GM18507 (cell line): ENCODE results near the gene PRRC1.
A peak's percentile ranks its signal among the peaks of the same experiment; 100 is the strongest.
"Not testable (repeated sequence)": the region's sequence is repeated elsewhere in the genome, so short reads cannot be mapped to it uniquely, and the experiment has no call there.

Source experiments
- DNase-seq: peaks from one replicate; pipeline ENCODE4 v3.0.0; 2011; ENCODE audit warnings: low read depth; ENCODE audit not compliant: insufficient read length; ENCODE audit errors: extremely low spot score
- FAIRE-seq: peaks from 2 replicates; lab custom pipeline; 2011; peaks lifted over from hg19 to GRCh38; lab: Jason Lieb, UNC

The PRRC1 gene

DNA sequence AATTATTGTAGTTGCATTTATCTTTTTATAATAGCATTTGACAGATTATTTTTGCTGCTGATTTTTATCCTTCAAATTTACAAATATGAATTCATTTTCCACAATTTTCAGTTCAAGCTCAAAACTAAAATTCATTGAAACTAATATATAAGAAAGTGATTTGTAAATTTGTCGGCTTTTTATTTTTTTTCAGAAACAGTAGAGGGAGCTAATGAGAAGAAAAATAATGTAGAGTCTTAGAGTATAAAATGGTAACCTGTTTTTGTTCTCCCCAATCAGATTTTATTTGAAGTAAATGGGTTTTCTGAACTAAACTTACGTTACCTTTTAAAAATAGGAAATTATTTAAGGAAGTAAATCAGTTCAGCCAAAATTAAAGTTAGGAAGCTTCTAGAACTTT is 19.2 kb downstream of the PRRC1 start:
- DNase-seq (no peak), FAIRE-seq (peak; percentile 56)

DNA sequence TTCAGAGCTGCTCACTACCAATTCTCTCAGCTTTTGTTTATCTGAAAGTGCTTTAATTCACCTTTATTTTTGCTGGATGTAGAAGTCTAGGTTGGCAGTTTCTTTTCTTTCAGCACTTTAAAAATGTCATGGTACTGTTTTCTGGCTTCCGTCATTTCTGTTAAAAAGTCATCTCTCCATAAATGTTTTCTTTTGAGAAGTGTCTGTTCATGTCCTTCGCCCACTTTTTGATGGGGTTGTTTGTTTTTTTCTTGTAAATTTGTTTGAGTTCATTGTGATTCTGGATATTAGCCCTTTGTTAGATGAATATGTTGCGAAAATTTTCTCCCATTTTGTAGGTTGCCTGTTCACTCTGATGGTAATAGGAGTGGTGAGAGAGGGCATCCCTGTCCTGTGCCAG is 23.1 kb downstream of the PRRC1 start:
- DNase-seq, FAIRE-seq: not testable (repeated sequence)

DNA sequence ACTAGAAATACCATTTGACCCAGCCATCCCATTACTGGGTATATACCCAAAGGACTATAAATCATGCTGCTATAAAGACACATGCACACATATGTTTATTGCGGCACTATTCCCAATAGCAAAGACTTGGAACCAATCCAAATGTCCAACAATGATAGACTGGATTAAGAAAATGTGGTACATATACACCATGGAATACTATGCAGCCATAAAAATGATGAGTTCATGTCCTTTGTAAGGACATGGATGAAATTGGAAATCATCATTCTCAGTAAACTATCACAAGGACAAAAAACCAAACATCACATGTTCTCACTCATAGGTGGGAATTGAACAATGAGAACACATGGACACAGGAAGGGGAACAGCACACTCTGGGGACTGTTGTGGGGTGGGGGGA is 27.8 kb downstream of the PRRC1 start:
- not testable (repeated sequence) for DNase-seq, FAIRE-seq

DNA sequence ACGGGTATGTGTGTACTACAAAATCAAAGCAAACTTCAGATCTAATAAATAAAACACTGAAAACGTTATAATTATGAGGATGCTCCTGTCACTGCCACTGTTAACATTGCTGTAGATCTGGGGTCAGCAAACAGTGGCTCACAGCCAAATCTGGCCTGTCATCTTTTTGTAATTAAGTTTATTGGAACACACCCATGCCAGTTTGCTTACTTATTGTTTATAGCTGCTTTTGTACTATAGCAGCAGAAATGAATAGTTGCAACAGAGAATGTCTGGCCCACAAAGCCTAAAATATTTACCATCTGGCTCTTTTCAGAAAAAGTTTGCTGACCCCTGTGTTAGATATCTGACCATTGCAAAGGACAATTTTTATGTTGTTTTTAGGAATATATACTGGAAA is 32.1 kb downstream of the PRRC1 start:
- FAIRE-seq (no peak), DNase-seq (no peak)

DNA sequence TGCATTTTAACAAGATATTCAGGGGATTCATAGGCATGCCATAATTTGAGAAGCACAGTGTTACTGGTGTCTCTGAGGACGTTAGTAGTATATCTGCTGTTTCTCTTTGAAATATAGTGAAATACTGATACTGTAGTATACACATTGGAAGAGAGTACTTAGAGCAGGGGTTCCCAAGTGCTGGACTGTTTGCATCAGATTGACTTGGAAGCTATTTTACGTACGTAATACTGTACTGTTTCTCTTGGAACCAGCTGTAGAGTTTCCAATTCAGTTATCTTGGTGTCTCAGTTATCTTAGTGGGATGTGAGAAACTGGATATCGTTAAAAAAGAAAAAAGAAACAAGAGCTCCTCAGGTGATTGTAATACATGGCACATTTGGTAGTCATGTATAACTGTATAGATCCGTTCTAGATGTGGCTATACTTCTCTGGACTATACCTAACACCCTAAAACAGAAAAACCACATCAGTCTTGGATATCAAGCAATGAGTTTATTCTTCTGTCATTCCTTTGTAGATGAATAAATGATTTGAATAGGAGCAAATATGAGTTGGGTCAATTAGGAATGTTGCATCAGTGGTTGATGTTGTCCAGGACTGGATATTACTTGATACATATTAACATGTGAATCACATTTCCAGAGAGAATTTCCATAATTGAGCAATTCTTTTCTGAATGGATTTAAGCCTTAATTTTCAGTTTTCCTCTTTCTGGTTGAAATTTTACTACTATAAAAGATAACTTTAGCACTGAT is 33.4 kb downstream of the PRRC1 start:
- no peak for FAIRE-seq
- DNase-seq, result no peak

DNA sequence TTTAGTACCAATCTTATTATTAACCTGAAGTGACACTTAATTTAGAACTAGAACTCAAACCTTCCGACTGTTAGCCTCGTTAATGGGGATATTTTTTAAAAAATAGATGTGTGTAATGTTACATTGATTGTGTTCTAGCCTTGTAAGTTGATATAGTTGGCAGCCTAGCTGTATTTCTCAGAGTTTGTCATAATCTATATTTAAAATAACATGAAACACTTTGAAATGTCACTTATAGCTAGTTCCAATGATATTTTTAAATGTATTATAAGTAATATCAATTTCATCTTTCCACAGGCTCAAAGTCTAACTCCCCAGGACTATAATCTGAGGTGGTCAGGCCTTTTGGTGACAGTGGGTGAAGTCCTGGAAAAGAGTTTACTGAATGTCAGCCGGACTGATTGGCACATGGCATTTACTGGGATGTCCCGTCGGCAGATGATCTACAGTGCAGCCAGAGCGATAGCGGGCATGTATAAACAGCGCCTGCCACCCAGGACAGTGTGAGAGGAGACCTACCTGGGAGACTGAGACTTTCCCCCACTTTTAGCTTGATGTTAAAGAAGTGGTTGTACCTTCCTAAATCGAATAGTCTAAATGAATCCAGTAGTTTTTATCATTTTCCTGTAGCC is 34.1 kb downstream of the PRRC1 start:
- FAIRE-seq (no peak), DNase-seq (no peak)

DNA sequence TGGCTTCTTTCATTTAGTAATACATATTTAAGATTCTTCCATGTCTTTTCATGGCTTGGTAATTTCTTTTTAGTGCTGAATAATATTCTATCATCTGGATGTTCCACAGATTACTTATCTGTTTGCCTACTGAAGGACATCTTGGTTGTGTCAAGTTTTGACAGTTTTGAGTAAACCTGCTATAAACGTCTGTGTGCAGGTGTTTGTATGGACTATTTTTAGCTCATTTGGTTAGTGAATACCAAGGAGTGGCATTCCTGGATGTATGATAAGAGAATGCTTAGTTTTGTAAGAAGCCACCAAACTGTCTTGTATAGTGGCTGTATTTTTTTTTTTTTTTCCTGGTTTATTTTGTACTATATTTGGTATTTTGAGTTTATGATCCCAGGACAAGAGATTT is 38.4 kb downstream of the PRRC1 start:
- DNase-seq (no peak), FAIRE-seq (peak; percentile 45)

DNA sequence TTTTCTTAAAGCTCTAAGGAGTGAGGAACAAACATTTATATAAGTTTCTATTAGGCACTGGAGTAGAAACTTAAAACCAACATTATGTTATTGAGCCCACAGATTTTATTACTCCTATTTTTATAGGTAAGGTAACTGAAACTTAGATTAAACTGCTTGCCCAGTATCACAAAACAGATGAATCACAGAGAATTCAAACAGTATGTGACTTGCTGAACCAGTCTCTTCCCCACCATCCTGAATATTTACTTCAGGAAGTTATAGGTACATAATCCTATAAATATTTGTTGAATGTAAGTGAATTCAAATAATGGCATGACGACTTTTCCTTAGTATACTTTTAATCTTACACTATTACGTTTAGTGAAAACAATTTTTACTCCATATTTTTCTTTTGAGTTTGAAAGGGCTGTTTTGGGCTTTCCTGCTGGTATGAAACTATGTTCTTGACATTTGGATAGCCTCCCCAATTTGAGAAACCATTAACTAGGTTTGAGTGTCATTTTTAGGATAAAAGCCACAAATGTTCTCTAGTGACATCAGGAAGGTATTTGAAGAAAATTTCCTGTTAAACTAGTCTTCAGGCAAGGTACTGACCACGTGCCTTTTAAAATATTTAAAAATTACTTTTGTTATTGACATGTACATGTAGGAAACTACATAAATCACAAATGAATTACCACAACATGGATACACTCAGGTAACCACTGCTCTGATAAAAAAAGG is 39.3 kb downstream of the PRRC1 start:
- FAIRE-seq, result no peak
- DNase-seq, result no peak

DNA sequence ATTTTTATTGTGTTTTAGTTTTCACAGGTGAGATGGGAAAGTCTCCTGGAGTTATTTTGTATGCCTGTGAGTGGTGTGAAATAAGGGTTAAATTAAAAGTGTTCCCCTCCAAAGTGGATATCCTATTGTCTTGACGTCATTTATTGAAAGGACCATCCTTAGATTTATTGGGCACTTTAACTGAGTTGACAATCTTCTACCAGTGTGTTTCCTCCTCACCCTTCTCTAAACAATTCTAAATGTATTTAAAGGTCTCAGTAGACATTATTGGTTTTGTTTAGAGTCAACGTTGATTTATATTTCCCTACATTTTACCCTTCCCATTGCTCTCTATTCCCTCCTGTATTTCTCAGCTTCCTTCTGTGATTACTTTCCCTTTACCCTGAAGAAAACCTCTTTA is 40.8 kb downstream of the PRRC1 start:
- DNase-seq, result no peak
- FAIRE-seq, result no peak

DNA sequence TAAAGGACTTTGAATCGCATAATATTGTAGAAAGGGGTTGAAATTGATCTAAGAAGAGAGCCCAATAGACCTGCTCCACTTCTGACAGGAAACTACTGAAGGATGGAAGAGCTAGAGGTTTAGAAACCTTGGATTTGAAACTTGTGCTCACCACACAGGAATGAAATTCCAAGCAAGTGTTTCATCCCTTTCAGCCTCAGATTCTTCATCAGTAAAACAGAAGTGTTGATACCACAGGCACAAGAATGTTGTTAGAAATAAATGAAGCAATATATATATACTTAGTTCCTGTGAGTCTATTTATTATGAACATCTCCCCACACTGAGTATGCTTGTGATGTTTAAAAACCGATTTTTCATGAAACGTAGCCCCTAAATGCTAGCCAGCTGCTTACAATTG is 43.8 kb downstream of the PRRC1 start:
- FAIRE-seq, result no peak

DNA sequence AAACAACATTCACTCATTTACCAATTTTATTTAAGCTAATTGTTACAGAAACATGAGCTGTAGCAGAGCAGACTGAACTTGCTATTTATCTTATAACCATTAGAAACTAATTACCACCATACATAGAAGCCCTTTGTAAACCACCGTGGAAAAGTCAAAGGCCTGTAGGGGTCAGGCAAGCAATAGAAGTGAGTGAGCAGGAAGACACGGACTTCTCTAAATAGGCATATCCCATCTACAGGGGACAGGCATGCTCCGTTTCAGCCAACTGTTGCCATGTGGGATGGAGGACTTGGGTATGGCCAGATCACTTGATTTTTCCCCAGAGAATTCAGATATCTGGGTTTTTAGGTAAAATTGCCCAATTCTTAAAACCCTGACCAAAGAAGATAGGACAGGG is 44.8 kb downstream of the PRRC1 start:
- FAIRE-seq (peak; percentile 53), DNase-seq (no peak)

More for the DNA sequence above, 43.8 kb downstream of the PRRC1 start:
- no peak for DNase-seq

DNA sequence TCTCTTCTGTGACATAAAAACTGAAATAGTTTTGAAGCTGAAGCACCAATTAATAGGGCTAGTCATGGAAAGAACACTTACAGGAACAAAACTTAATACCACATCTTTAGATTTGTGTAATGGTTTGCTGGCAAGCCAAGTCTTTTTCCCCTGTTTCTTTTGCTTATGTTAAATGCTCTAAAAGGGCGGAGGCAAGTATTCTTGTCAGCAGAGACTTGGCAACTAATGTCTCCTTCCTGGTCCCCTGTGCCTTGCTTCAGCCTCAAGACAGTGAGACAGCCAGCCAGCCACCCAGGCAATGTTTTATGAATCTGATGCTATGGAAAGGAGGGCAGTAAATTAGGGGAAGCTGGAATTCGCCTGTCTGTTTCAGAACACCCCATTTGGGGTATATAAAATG is 45.7 kb downstream of the PRRC1 start:
- FAIRE-seq, result no peak

DNA sequence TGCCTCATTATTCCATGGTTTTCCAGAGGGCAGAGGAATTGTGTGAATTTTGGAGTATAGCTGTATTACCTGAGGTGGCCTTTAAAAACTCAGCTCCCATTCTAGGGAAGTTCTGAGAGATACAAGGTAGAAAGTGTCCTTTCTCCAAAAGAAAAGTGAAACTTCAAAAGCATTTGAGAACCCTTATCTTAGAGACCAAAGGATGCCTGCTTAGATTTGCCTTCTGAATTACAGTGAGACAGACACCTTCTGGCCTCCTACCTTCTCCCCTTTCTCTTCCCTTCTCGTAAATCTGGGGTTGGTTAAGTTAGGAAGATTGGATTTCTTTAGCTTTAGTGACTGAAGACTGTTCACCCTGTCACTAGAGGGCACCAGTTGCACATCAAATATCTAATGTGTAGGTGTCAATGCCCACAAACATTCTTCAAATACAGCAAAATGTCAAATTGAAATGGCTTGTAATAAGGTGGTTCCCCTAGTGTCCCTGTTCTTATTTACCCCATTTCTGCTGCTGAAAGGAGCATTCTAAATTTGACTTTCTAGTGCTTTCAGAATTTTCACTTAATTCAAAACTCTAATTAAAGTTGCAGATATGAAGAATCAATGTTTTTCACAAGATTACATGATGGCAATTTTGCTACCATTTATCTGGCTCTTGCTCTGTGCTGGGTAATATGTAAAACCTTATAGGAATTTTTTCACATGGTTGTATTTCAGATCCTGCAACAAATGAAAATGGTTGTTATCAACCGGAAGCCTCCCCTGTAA is 46.7 kb downstream of the PRRC1 start:
- no peak for DNase-seq
- FAIRE-seq, result peak; percentile 97

More for the DNA sequence above, 45.7 kb downstream of the PRRC1 start:
- no peak for DNase-seq

DNA sequence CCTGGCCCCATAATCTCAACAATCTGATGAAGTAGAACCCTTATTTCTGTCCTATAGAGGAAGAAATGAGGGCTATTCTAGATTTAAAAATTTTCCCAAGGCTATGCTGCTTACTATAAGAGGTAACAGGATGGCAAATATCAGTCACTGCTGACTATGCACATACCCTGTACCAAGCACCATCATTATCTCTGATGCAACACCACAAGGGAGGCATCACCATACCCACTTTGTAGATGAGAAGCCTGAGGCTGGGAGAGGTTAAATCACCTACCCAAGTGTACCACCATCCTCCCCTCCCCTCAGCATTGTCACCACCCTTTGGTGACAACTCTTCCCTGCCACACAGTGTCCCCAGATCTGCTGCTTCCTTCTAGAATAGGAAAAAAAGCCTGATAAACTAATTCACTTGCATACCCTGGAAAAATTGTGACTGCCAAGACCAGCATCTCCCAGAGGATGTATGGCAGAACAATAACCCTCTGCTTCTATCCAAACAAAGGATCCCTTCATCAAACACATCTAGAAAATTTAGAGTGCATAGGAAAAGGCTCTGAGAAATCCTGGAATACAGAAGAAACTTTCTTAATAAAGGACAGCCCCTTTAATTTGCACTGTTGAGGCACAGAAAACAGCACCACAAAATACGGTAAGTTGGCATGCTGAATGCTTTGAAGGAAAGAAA is 48.3 kb downstream of the PRRC1 start:
- FAIRE-seq, result peak; percentile 59
- no peak for DNase-seq

DNA sequence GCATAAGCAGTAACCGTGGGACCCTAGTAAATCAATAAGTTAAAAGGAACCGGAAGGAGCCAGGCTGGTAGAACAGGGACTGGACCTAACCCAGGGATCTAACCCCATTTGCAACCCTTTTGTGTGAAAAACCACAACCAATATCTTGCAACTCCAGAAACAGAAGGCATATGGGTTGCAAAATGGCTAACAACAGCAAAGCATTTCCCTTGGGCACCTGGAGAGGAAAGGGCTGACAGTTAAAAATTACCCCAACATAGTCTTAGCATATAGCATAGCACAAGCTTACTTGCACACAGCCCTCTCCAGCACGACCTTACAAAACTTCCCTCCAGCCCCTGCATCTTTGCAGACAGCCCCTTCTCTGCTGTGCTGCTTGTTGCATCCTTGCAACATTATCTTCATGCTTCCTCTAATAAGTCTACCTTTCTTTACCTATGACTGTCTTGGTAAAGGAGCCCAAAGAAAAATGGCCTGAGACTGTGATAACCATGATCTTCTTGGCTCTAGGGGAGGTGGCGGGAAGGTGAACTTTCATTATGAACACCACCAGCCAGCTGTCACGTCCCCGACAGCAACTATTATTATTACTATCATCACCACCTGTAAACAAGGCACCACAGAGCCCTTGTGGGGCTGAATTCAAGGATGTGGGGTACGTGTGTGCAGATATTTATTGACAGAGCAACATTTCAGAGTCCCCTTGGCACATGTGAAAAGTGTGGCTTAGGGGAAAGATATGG is 49.8 kb downstream of the PRRC1 start:
- DNase-seq (no peak), FAIRE-seq (peak; percentile 96)

DNA sequence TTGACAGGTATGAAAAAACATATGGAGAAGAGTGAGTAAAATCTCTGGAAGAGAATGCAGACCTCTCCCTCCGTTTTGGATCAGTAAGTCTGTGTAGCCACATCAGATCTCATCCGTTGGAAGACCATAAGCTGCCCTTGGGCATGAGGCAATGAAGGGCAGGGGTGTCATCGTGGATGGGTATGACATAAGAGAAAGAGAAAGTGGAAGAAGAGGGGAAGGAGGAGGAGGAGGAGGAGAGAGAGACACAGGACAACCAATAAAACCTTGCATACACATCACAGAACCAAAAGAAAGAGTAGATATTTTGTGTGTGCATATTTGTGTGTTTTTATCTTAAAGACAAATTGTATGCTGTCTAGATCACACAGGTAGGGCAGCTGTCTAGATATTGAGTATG is 50.7 kb downstream of the PRRC1 start:
- DNase-seq (no peak), FAIRE-seq (no peak)

DNA sequence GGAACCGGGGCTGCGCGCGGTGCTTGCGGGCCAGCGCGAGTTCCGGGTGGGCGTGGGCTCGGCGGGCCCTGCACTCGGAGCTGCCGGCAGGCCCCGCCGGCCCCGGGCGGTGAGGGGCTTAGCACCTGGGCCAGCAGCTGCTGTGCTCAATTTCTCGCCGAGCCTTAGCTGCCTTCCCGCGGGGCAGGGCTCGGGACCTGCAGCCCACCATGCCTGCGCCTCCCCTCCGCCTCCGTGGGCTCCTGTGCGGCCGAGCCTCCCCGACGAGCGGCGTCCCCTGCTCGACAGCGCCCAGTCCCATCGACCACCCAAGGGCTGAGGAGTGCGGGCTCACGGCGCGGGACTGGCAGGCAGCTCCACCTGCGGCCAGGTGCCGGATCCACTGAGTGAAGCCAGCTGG is 52.0 kb downstream of the PRRC1 start:
- FAIRE-seq, DNase-seq: not testable (repeated sequence)

DNA sequence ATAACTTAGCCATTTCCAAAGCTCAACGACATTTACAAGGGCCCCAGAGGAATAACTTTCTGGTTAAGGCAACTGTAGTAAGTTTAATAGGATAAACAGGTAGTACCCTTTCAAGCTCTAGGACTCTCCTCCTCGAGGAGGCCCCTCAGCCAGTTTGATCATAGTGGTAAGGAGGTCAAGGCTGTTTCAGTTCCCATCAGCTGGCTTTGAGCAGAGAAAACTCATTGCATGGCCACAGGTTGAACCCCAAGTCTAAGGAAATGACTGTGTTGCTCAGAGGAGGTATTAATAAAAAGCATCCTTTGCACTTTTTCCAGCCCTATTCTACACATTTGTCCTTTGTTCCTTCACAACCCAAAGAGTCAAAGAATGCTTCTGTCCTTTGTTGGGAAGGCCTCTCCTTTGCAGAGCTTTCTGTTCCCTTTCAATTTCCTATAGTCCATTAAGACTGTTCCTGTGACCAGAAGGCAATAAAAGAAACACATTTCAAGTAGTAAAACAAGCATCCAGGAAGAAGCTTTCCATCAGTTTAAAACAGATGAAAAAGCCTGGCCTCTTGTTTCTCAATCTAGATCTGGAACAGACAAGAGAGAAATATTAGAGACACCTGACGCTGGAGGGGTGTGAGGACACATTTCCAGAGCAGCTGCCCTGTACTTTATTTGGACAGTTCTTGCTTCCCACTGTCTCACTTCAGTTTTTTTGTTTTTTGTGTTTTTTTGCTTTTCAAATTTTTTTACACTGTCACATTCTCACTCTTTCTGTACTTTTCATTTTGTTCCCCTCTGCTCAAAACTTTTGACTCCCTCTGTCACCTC is 54.1 kb downstream of the PRRC1 start:
- DNase-seq (no peak), FAIRE-seq (peak; percentile 89)
